ENCODE measurements around the gene PMCH.

PMCH gene

DNA sequence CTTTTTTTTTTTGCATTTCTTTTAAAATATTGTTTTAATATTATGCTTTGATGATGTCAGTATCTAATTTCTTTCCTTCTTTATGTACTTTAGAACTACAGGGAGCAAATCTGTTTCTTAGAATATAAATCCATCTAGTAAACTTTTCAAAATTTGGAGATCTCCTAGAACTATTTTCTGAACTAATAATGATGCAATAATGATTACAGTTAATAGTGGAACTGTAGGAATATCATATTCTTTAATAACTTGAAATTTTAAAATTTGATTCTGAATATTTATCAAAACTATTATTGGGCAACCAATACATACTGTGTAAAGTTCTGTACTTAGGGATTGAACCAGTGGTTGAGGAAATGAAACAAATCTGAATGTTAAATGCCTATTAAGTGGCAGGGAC is 23.1 kb upstream of the PMCH start:
- Histone ChIP-seq H3K36me3 (no peaks in the 10 kb centered on the region), H3K9me3 (no peaks in the 10 kb centered on the region), H3K4me1 (no peaks in the 10 kb centered on the region), H3K4me3 (no peak overlapping the region), H3K27me3 (no peaks in the 10 kb centered on the region), H3K27ac (no peak overlapping the region)
- intact Hi-C loops (cut with DNase I; ENCODE audit: low total_unique reads) = no loop called here
- no peak for DNase-seq
- TF ChIP-seq, protein P1, sequence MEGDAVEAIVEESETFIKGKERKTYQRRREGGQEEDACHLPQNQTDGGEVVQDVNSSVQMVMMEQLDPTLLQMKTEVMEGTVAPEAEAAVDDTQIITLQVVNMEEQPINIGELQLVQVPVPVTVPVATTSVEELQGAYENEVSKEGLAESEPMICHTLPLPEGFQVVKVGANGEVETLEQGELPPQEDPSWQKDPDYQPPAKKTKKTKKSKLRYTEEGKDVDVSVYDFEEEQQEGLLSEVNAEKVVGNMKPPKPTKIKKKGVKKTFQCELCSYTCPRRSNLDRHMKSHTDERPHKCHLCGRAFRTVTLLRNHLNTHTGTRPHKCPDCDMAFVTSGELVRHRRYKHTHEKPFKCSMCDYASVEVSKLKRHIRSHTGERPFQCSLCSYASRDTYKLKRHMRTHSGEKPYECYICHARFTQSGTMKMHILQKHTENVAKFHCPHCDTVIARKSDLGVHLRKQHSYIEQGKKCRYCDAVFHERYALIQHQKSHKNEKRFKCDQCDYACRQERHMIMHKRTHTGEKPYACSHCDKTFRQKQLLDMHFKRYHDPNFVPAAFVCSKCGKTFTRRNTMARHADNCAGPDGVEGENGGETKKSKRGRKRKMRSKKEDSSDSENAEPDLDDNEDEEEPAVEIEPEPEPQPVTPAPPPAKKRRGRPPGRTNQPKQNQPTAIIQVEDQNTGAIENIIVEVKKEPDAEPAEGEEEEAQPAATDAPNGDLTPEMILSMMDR (IDR thresholded peaks at IDR 0.05) = no peak

DNA sequence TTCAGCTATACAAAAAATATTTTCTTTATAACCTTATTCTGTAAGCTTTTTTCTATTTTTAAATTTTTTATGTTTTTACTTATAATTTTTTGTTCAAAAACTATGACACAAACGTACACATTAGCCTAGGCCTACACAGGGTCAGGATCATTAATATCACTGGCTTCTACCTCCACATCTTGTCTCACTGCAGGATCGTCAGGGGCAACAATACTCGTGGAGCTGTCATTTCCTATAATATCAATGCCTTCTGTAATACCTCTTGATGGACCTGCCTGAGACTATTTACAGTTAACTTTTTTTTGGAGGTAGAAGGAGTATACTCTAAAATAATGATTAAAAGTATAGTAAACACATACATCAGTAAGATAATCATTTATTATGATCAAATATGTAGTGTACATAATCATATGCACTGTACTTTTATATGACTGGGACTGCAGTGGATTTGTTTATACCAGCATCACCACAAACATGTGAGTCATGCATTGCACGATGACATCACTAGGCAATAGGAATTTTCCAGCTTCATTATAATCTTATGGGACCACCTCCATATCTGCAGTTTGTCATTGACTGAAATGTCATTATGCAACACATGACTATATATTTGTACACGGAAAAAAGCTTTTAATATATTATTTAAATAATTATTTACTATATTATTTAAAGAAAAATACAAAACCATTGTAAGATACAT is 18.5 kb upstream of the PMCH start:
- DNase-seq = no peak
- no peak overlapping the region for H3K4me3 ChIP-seq
- no peaks in the 10 kb centered on the region for H3K36me3 ChIP-seq
- H3K27me3 ChIP-seq = no peaks in the 10 kb centered on the region
- TF ChIP-seq, protein P1 (IDR thresholded peaks at IDR 0.05) = no peak
- no peak overlapping the region for H3K27ac ChIP-seq
- intact Hi-C loops (cut with DNase I; ENCODE audit: low total_unique reads) = no loop called here
- no peaks in the 10 kb centered on the region for H3K9me3 ChIP-seq
- H3K4me1 ChIP-seq = no peaks in the 10 kb centered on the region

DNA sequence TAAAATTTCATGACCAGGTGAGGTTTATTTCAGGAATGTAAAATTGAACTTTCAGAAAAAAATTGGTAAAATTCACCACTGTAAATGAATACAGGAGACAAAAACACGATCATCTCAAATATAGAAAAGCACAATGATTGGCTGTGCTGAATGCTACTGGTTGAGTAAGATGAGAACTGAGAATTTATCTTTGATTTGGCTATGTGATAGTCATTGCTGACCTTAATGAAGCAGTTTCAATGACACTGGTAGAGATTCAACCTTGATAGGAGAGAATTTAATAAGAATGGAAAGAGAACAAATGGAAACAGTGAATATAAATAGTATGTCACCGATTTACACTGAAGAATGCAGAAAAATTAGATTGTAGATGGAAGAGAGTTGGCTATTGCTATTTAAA is 6.4 kb upstream of the PMCH start:
- Histone ChIP-seq H3K27ac (no peak overlapping the region), H3K36me3 (no peaks in the 10 kb centered on the region), H3K4me3 (no peak overlapping the region), H3K4me1 (no peaks in the 10 kb centered on the region), H3K27me3 (no peaks in the 10 kb centered on the region), H3K9me3 (peaks cover 0 to 10% (median 0%) of the 10 kb centered on the region in 3 donors)
- TF ChIP-seq, protein P1 (IDR thresholded peaks at IDR 0.05) = no peak
- no peak for DNase-seq
- intact Hi-C loops (cut with DNase I; ENCODE audit: low total_unique reads) = no loop called here

DNA sequence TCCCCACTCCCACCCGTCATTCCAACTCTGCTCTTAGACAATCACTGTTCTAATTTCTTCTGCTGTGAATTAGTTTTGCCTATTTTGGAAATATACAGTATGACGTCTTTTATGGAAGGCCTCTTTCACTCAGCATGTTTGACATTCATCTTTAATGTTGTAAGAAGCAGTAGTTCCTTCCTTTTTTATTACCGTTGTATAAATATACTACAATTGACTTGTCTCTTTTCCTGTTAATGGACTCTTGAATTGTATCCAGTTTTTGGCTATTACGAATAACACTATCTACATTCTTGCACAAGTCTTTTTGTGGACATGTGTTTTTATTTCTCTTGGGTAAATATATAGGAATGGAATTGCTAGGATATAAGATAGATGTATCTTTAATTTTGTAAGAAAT is 4.9 kb upstream of the PMCH start:
- intact Hi-C loops (cut with DNase I; ENCODE audit: low total_unique reads) = no loop called here
- TF ChIP-seq, protein P1 (IDR thresholded peaks at IDR 0.05) = no peak
- Histone ChIP-seq H3K4me3 (no peak overlapping the region), H3K27ac (no peak overlapping the region), H3K27me3 (no peaks in the 10 kb centered on the region), H3K36me3 (no peaks in the 10 kb centered on the region), H3K4me1 (no peaks in the 10 kb centered on the region), H3K9me3 (no peaks in the 10 kb centered on the region)
- DNase-seq = no peak

DNA sequence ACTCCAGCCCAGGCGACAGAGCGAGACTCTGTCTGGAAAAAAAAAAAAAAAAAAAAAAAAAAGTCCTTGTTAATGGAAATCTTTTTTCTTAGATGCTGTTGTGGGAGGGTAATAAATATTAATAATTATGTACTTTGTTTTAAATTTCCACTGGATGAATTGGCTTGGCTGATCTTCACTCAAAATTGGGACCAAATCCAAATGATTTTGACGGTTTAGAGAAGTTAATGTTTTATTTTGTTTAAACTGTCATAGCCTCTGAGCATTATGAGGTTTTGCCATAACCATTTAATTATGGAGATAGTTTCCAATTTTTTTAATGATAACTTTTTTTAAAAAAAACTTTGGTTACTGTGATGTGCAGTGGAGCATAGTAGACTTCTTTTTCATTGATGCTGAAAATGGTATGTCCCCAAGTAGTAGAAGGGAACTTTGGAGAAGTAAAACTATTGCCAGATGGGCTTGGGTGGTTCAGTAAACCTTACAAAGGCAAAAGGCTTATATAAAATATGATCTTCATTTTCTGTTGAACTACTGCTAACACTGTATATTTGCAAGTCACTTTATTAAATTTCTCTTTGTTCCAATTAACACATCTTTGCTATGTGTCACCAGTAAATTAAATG is 3.9 kb upstream of the PMCH start:
- DNase-seq = no peak
- intact Hi-C loops (cut with DNase I; ENCODE audit: low total_unique reads) = no loop called here
- TF ChIP-seq, protein P1 (IDR thresholded peaks at IDR 0.05) = no peak
- Histone ChIP-seq H3K27ac (no peak overlapping the region), H3K36me3 (no peaks in the 10 kb centered on the region), H3K9me3 (no peaks in the 10 kb centered on the region), H3K4me3 (no peak overlapping the region), H3K27me3 (no peaks in the 10 kb centered on the region), H3K4me1 (no peaks in the 10 kb centered on the region)

Measured in tibial artery (tissue), 4 donors.